ACC112 (cell line): Measurements from ENCODE around the gene ASGR1.

ENCODE experiments used
- H2AFZ ChIP-seq: fragments of 200-600 bp; sonication (generic); one replicate; pipeline ENCODE4 v1.6.0; 2017; ENCODE audit warnings: antibody characterized with exemption, low read length; ENCODE audit not compliant: unreplicated experiment
- H3K27ac ChIP-seq: fragments of 200-600 bp; sonication (generic); 2 replicates; pipeline ENCODE4 v1.5.1; 2014; ENCODE audit warnings: low read depth, mild to moderate bottlenecking, antibody characterized with exemption, low read length, moderate library complexity
- H3K27me3 ChIP-seq: fragments of 200-600 bp; sonication (generic); 2 replicates; pipeline ENCODE4 v1.6.1; 2014; ENCODE audit warnings: mild to moderate bottlenecking, antibody characterized with exemption, low read length, moderate library complexity, mixed read lengths; ENCODE audit not compliant: insufficient read depth
- H3K36me3 ChIP-seq: fragments of 200-600 bp; sonication (generic); 2 replicates; pipeline ENCODE4 v1.6.1; 2016; ENCODE audit warnings: mild to moderate bottlenecking, antibody characterized with exemption, low read length, moderate library complexity, mixed read lengths; ENCODE audit not compliant: insufficient read depth
- H3K4me1 ChIP-seq: fragments of 200-600 bp; sonication (generic); one replicate; pipeline ENCODE4 v1.6.1; 2016; ENCODE audit warnings: low read length, mixed read lengths; ENCODE audit not compliant: insufficient read depth, unreplicated experiment, control insufficient read depth
- H3K4me3 ChIP-seq: fragments of 200-600 bp; sonication (generic); 2 replicates; pipeline ENCODE4 v1.5.1; 2014; ENCODE audit warnings: mild to moderate bottlenecking, low read depth, low read length
- H3K79me2 ChIP-seq: fragments of 200-600 bp; sonication (generic); one replicate; pipeline ENCODE4 v1.6.0; 2016; ENCODE audit warnings: low read length; ENCODE audit not compliant: control insufficient read depth, unreplicated experiment, insufficient read depth

ASGR1 gene

DNA sequence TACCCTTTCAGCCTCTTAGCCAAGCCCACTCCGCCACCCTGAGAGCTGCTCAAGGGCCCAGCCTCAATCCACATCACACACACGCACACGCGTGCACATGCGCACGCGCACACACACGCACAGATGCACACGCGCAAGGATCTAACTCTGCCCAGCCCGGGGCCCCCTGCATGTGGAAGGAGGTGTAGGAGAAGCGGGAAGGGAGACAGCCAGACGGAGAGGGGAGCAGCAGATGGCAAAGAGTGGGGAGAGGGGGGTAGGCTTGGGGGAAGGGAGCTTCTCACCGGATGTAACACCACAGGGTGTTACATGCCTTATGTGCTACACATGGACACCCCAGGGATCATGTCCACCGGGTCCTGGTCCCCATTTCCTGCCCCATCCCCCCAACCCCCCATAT is 25.2 kb upstream of the ASGR1 start:
- H3K4me3 ChIP-seq = peak overlapping the region; percentile 75
- H3K79me2 ChIP-seq = peaks cover 26% of the 10 kb centered on the region
- H2AFZ ChIP-seq = no peak overlapping the region
- H3K27me3 ChIP-seq = no peaks in the 10 kb centered on the region
- peak overlapping the region; percentile 68; the same call in 1 of the 2 replicates for H3K27ac ChIP-seq
- H3K36me3 ChIP-seq = peaks cover 15% of the 10 kb centered on the region
- H3K4me1 ChIP-seq = peaks cover 23% of the 10 kb centered on the region

DNA sequence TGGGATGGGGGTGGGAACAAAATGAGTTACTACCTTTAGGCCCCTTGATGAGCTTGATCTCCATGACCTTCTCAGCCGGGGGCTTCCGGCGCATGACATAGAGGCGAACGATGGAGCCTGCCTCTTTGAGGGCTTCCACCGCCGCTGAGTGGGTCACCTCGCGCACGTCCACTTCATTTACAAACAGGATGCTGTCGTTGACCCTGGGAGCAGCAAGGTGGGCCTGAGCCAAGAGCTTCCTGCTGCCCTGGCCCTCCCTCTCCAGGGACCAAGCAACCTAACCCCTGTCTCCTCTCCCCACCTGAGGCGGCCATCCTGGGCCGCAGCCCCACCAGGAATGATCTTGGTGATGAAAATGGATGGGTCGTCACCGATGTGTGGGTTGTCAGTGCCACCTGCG is 24.2 kb upstream of the ASGR1 start:
- H3K79me2 ChIP-seq = peaks cover 17% of the 10 kb centered on the region
- H2AFZ ChIP-seq = no peak overlapping the region
- no peak overlapping the region for H3K27ac ChIP-seq
- peaks cover 23% of the 10 kb centered on the region for H3K4me1 ChIP-seq
- H3K27me3 ChIP-seq = no peaks in the 10 kb centered on the region
- no peak overlapping the region for H3K4me3 ChIP-seq
- H3K36me3 ChIP-seq = peaks cover 15% of the 10 kb centered on the region

DNA sequence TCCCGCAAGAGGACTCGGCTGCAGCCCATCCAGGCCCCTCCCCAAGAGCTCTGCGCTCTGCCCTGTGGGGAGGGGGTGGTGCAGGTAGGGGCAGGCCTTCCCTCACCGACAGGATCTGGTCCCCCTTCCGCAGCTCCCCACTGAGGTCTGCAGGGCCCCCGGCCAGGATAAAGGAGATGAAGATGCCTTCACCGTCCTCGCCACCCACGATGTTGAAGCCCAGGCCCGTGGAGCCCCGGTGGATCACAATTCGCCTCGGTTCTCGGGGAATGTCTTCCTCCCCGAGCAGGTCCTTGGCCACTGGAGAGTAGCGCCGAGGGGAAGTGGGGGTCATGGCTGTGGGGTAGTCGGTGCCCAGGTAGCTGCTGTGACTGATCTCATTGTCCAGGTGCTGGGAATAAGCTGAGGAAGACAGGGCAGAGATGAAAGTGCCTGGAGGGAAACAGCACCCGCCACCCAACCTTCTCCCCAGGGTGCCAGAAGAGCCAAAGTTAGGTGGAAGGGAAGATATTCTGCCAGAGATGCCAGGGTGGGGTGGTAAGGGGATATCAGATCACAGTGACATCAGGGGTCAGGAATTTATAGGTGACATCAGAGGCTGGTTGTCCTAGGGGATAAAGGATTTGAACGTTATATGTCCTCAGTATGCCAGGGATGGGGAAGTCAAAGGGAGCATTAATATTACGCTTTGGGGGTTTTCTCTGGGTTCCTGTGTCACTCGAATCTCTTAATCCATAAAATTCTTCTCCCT is 17.7 kb upstream of the ASGR1 start:
- Histone ChIP-seq H3K4me3 (no peak overlapping the region), H3K36me3 (0 out of 2 replicates have a peak, but pooled peaks cover 3% of the 10 kb centered on the region), H3K4me1 (no peaks in the 10 kb centered on the region), H3K79me2 (no peaks in the 10 kb centered on the region), H3K27ac (no peak overlapping the region), H2AFZ (no peak overlapping the region), H3K27me3 (no peaks in the 10 kb centered on the region)

DNA sequence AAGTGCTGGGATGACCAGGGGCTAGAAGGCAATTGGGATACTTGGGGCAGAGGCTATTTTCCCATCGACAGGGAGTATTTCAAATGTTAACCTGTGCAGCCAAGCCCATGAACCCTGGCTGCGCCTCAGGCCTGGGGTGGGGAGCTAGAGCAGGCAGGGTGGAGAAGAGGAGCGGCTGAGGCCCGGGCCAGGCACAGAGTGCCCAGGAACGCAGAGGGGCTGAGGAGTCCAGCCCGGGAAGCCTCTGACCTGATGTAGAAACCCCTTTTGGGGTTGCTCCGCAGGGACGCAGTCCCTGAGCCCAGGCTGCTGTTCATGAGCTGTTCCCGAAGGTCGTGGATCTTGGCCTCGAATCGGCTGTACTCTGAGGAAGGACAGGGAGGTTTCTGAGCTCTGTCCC is 16.8 kb upstream of the ASGR1 start:
- H3K27me3 ChIP-seq = no peaks in the 10 kb centered on the region
- H3K79me2 ChIP-seq = no peaks in the 10 kb centered on the region
- H3K27ac ChIP-seq = no peak overlapping the region
- H3K4me3 ChIP-seq = no peak overlapping the region
- no peaks in the 10 kb centered on the region for H3K4me1 ChIP-seq
- H3K36me3 ChIP-seq = 0 out of 2 replicates have a peak, but pooled peaks cover 3% of the 10 kb centered on the region
- no peak overlapping the region for H2AFZ ChIP-seq

DNA sequence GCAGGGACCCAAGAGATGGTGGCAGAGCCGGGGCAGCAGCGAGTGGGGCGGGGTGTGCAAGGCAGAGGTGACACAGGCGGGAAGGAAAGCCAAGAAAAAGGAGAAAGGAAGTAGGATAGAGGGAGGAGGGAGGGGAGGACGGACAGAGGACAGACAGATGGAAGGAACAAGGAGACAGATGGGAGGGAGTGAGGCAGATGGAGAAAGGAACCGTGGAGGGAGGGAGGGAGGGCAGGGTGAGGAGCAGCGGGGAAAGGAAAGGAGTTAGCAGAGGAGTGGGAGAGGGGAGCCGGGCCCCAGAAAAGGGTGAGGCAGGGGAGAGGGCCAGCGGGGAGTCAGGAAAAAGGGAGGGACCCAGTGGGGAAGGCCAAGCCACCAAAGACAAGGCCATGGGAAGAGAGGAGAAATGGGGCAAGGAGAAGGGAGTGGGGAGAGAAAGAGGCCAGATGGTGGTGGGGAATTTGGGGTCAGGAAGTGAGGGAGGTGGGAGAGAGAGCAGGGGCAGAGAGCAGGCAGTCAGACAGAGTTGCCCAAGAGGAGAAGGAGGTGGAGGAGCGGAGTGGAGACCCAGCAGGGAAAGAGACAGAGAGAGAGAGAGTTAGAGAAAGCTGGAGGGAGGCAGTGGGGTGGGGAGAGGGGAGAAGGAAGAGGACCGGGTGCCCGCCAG is 13.2 kb upstream of the ASGR1 start:
- Histone ChIP-seq H2AFZ (no peak overlapping the region), H3K4me1 (no peaks in the 10 kb centered on the region), H3K79me2 (no peaks in the 10 kb centered on the region), H3K27me3 (no peaks in the 10 kb centered on the region), H3K36me3 (no peaks in the 10 kb centered on the region), H3K4me3 (no peak overlapping the region), H3K27ac (no peak overlapping the region)

DNA sequence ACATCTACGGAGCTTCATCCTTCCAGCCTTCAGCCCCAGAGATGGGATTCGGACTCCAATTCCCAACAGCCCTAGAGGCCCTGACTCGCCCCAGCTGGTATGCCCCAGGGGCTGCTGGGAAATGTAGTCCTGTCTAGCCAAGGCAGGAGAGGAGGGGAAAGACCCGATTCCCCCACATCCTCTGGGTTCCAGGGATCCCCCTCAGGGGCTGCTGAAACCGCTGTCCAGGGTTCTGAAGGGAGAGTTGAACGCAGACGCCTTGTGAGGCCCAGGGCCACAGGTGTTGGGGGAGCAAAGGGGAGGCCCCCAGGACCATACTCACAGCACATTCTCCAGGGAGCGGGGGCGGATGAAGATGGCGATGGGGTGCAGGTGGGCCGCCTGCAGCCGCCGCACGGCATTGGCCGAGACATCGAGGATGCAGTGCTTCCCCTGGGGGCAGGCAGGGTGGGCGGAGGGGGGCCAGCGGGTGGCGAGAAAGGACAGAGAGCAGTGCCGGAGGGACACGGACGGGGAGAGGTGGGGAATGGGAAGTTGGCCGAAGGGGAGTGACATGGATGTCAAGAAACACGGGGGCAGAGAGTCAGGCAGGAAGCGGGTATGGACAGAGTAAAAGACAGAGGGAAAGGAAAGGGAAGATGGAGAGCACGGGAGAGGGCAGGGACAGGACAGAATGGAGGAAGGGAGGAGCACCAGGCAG is 12.6 kb upstream of the ASGR1 start:
- Histone ChIP-seq H3K4me1 (no peaks in the 10 kb centered on the region), H3K79me2 (no peaks in the 10 kb centered on the region), H3K27ac (no peak overlapping the region), H3K27me3 (no peaks in the 10 kb centered on the region), H2AFZ (no peak overlapping the region), H3K36me3 (no peaks in the 10 kb centered on the region), H3K4me3 (no peak overlapping the region)

DNA sequence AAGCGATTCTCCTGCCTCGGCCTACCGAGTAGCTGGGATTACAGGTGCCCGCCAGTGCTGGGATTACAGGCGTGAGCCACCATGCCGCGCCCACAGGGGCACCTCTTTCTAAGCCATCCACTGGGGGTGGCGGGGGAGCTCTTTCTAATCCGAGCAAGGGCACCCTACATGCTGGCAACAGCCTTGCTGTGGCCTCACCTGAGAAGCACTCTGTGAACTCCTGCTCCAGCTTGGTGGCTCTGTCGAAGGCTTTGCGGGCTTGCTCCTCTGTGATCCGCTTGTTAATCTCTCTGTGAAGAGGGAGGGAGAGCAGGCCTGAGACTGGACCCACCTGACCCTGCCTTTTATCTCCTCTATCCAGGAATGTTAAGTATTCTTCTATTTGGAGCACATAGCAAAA is 11.9 kb upstream of the ASGR1 start:
- Histone ChIP-seq H3K4me3 (no peak overlapping the region), H3K27me3 (no peaks in the 10 kb centered on the region), H3K36me3 (no peaks in the 10 kb centered on the region), H2AFZ (no peak overlapping the region), H3K79me2 (no peaks in the 10 kb centered on the region), H3K4me1 (no peaks in the 10 kb centered on the region), H3K27ac (no peak overlapping the region)

DNA sequence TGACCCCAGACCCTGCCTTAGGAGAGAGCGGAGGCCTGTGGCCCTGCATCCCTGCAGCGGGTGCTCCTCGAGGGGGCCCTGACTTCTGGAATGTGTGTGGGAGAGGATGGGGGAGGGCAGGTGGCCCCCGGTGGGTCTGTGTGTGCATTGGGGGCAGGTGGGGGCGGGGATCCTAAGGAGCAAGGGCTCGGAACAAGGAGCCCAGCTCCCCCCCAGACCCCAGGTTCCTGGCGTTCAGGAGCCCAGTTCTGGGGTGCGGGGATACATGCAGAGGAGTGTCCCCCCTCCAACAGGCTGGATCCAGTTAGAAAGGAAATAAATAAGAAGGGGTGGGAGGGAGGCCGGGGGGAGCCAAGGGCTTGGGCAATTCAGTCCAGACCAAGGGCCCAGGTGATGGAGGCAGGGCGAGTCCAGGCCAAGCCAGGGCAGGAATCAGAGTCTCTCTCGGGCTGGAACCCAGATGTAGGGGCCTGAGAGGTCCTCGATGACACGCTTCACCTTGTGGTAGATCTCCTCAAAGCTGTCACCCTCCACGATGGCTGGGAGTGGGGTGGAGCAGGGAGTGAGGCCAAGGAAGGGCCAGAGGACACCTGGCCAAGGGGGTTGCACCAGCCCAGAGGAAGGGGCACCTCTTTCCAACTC is 11.2 kb upstream of the ASGR1 start:
- no peak overlapping the region for H3K27ac ChIP-seq
- H3K27me3 ChIP-seq = no peaks in the 10 kb centered on the region
- no peak overlapping the region for H3K4me3 ChIP-seq
- H3K79me2 ChIP-seq = no peaks in the 10 kb centered on the region
- no peaks in the 10 kb centered on the region for H3K36me3 ChIP-seq
- no peaks in the 10 kb centered on the region for H3K4me1 ChIP-seq
- no peak overlapping the region for H2AFZ ChIP-seq

DNA sequence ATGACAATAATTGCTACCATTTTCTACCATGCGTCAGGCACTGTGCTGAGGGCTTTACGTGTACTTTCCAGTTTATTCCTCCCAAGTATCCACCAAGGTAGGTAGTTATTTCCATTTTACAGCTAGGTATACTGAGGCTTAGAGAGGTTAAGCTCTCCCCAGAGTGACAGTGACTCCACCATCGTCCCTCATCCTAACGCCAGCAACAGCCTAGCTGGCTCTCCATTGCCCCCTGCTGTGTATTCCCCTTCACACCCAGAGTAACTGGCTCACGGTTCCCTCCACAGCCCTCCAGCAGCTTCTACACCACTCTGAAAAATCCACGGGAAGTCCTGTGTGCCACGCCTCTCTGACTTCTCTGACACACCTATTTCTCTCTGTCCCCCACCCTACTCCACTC is 7.1 kb upstream of the ASGR1 start:
- no peak overlapping the region for H3K27ac ChIP-seq
- H3K4me3 ChIP-seq = no peak overlapping the region
- no peaks in the 10 kb centered on the region for H3K4me1 ChIP-seq
- H3K36me3 ChIP-seq = no peaks in the 10 kb centered on the region
- no peaks in the 10 kb centered on the region for H3K27me3 ChIP-seq
- H3K79me2 ChIP-seq = no peaks in the 10 kb centered on the region
- H2AFZ ChIP-seq = no peak overlapping the region

DNA sequence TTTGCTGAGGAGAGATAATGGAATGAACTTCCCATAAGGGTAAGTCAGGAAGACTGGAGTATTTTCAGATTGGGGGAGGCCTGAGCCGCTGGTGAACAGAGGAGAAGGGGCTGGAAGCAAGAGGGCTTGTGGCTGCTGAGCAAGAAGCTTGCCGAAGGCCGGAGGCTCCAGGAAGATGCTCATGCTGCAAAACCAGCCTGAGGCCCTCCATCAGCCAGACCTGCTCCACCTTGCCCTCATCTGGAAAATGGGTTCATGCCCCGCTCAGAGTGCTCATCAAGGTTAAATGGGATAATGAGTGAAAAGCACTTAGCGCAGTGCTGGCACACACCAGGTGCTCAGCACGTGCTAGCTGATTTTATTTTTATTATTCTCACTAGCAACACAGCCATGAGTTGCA is 5.5 kb upstream of the ASGR1 start:
- Histone ChIP-seq H2AFZ (no peak overlapping the region), H3K27ac (no peak overlapping the region), H3K36me3 (no peaks in the 10 kb centered on the region), H3K4me3 (no peak overlapping the region), H3K4me1 (no peaks in the 10 kb centered on the region), H3K27me3 (no peaks in the 10 kb centered on the region), H3K79me2 (no peaks in the 10 kb centered on the region)
